ENCODE results near the gene TOR1AIP1. TPM values are rescaled to one million over a fixed set of nuclear protein-coding genes. Genes with fewer than 3 reads are reported as not detected.
A peak's percentile ranks its signal among the peaks of the same experiment; 100 is the strongest.

Gene TOR1AIP1
- total and polyA plus RNA-seq, 2 of the 4 experiments (the other 2 are of a cell fraction), result 20.7 to 64.5 TPM

DNA sequence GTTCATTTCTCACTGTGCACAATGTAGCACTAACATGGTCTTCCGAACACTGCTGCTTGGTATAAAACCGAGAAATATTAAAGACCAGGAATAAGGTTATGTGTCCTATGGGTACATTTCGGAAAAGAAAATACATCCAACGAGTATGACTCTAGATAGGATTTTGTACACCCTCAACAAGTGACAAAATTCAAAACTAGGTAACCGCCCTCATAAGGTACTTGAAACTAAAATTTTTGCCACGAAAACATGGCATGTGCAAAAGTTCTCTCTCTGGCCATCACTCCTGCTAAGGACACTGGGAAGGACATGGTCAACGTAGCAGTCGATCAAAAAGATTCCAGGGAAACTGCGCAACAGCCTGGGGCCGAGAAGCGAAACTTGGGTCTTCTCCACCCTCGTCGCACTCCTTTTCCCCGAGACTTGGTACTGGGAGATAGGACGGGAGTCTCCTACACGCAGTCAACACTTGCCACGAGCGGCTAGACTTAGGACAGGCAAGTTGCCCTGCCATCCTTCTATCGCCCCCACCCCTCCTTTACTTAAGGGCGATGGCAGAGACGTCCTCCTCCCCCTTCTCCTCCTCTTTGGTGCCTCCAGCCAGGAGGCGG lies 338 bp upstream of the TOR1AIP1 start:
- Histone ChIP-seq H3K9me3 (ENCODE audit: control insufficient read depth, insufficient read depth, low read length) (no peaks in the 10 kb centered on the region), H4K8ac (ENCODE audit: low read depth in 2 of 2, low read length in 2 of 2) (peak overlapping the region; percentile 72 to 98), H3K27me3 (ENCODE audit: control insufficient read depth, insufficient read depth, low read length) (no peaks in the 10 kb centered on the region), H3K79me1 (ENCODE audit: low read depth in 1 of 2, low read length in 2 of 2) (peaks cover 8 to 35% of the 10 kb centered on the region in 2 experiments; a peak in 3 of 4 replicates), H3K27ac (ENCODE audit: insufficient read depth, low read length) (peak overlapping the region; percentile 94), H3K4me1 (ENCODE audit: control insufficient read depth, insufficient read depth, low read length) (no peaks in the 10 kb centered on the region), H4K20me1 (ENCODE audit: insufficient read depth, low read length) (peaks cover 13% of the 10 kb centered on the region), H2AK5ac (ENCODE audit: low read depth, low read length) (peak overlapping the region; percentile 86), H3K9me1 (ENCODE audit: insufficient read depth, low read length) (peaks cover 4% of the 10 kb centered on the region), H4K5ac (ENCODE audit: low read depth, low read length) (peak overlapping the region; percentile 79), H2BK5ac (ENCODE audit: low read depth, low read length, poor library complexity, severe bottlenecking) (peak overlapping the region; percentile 97), H2BK20ac (ENCODE audit: low read depth, low read length) (0 out of 2 replicates have a peak overlapping the region, but pooled peaks have one; percentile 28), H3K4ac (ENCODE audit: low read depth, low read length) (peak overlapping the region; percentile 93), H2AK9ac (replicated peaks; ENCODE audit: low read depth, low read length, poor library complexity) (peak overlapping the region; percentile 98), H3K9ac (ENCODE audit: low read depth, low read length) (peak overlapping the region; percentile 90), H2BK120ac (ENCODE audit: low read depth, low read length) (peak overlapping the region; percentile 88), H3K4me2 (ENCODE audit: low read depth, low read length) (peak overlapping the region; percentile 67), H3K36me3 (ENCODE audit: control insufficient read depth, insufficient read depth, low read length) (peaks cover 2% of the 10 kb centered on the region; the same call in 1 of the 2 replicates), H3K56ac (ENCODE audit: extremely low read depth, insufficient read depth, low read length) (peak overlapping the region; percentile 98), H2BK15ac (ENCODE audit: low read depth, low read length) (peak overlapping the region; percentile 42; the same call in 2 of the 3 replicates), H2AFZ (replicated peaks; ENCODE audit: low read length, poor library complexity) (peak overlapping the region; percentile 99), H4K91ac (ENCODE audit: insufficient read depth, low read depth, low read length) (peak overlapping the region; percentile 96), H3K14ac (replicated peaks; ENCODE audit: low read depth, low read length) (peak overlapping the region; percentile 95), H3K4me3 (ENCODE audit: insufficient read depth, low read depth, low read length) (peak overlapping the region; percentile 68), H3K23ac (ENCODE audit: low read depth, low read length) (peak overlapping the region; percentile 94), H3K18ac (ENCODE audit: low read depth, low read length) (peak overlapping the region; percentile 83)
- peak; percentile 32; the same call in 1 of the 2 replicates for TF ChIP-seq MXI1 (IDR thresholded peaks at IDR 0.05; ENCODE audit: borderline replicate concordance, low read depth, low read length)
- TF ChIP-seq CTCF (conservative IDR thresholded peaks at IDR 0.05; ENCODE audit: low read depth, low read length), result no peak
- TF ChIP-seq NFE2L2 (IDR thresholded peaks at IDR 0.05; ENCODE audit: low read depth, low read length), result no peak
- TF ChIP-seq CEBPB (IDR thresholded peaks at IDR 0.05; ENCODE audit: low read depth, low read length), result peak; percentile 52; the same call in 1 of the 2 replicates
- TF ChIP-seq, protein P1, sequence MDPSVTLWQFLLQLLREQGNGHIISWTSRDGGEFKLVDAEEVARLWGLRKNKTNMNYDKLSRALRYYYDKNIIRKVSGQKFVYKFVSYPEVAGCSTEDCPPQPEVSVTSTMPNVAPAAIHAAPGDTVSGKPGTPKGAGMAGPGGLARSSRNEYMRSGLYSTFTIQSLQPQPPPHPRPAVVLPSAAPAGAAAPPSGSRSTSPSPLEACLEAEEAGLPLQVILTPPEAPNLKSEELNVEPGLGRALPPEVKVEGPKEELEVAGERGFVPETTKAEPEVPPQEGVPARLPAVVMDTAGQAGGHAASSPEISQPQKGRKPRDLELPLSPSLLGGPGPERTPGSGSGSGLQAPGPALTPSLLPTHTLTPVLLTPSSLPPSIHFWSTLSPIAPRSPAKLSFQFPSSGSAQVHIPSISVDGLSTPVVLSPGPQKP (IDR thresholded peaks at IDR 0.05; ENCODE audit: borderline replicate concordance, low read depth, low read length), result no peak
- TF ChIP-seq RFX5 (IDR thresholded peaks at IDR 0.05; ENCODE audit: low read depth, low read length), result no peak
- no peak for TF ChIP-seq MAZ (IDR thresholded peaks at IDR 0.05; ENCODE audit: borderline replicate concordance, low read depth, low read length)
- no peak for TF ChIP-seq BHLHE40 (IDR thresholded peaks at IDR 0.05; ENCODE audit: low read depth, low read length)
- TF ChIP-seq CHD1 (IDR thresholded peaks at IDR 0.05; ENCODE audit: low read depth, low read length), result no peak
- no peak for TF ChIP-seq POLR2A (IDR thresholded peaks at IDR 0.05; ENCODE audit: low read depth, low read length)
- TF ChIP-seq, protein P2, sequence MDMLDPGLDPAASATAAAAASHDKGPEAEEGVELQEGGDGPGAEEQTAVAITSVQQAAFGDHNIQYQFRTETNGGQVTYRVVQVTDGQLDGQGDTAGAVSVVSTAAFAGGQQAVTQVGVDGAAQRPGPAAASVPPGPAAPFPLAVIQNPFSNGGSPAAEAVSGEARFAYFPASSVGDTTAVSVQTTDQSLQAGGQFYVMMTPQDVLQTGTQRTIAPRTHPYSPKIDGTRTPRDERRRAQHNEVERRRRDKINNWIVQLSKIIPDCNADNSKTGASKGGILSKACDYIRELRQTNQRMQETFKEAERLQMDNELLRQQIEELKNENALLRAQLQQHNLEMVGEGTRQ (IDR thresholded peaks at IDR 0.05; ENCODE audit: low read depth, low read length), result peak; percentile 70
- TF ChIP-seq RAD21 (IDR thresholded peaks at IDR 0.05; ENCODE audit: low read length), result no peak
- dilution Hi-C loops (cut with HindIII; ENCODE audit: low sequenced_read_pairs, unreplicated experiment), result no loop called here
- TSS peak; percentile 4 for BruUV-seq (replicated peaks)
- ATAC-seq (ENCODE audit: low read depth) (peak; percentile 16; the same call in 1 of the 2 replicates), DNase-seq (peak; percentile 92)
- intact Hi-C loops (cut with micrococcal nuclease), result loop anchor here (5.0 kb wide), 3 partner anchors 71 to 296 kb away; partner anchors contain the start of gene CEP350
- CTCF ChIA-PET, result interaction anchor here (0.8 kb wide), 1 partner anchor 14 kb away, joined by 4 read pairs; no protein-coding TSS in a partner anchor
- in situ Hi-C loops (cut with MboI; ENCODE audit: low sequenced_read_pairs), result no loop called here
- POLR2A ChIA-PET (ENCODE audit: unreplicated experiment), result interaction anchor here (0.6 to 1.1 kb wide), 2 partner anchors 91 to 277 kb away, joined by 3 to 7 read pairs; no protein-coding TSS in a partner anchor
- no CpG with 5 or more reads among the region's 22 CpGs for WGBS, 2 experiments (ENCODE audit: extremely low coverage in 2 of 2, insufficient read length in 1 of 2)

All from IMR-90 (cell line).